Ascending aorta (tissue), 2 donors: ENCODE results near the gene OGFOD1. TPM values are rescaled to one million over a fixed set of nuclear protein-coding genes. Genes with fewer than 3 reads are reported as not detected.
A peak's percentile ranks its signal among the peaks of the same experiment; 100 is the strongest.

Experiments
- DNase-seq, 2 donors: peaks; one replicate each; pipeline ENCODE4 v3.0.0-alpha.2; 2019; ENCODE audit warnings: low spot score in 2 of 2
- H3K27ac ChIP-seq, 2 donors: fragments of 200-600 bp; sonication (generic); one replicate each; pipeline ENCODE4 v1.5.1; 2016 to 2017; ENCODE audit warnings: mild to moderate bottlenecking in 1 of 2
- H3K27me3 ChIP-seq: fragments of 200-600 bp; sonication (generic); one replicate; pipeline ENCODE4 v1.5.1; 2017
- H3K36me3 ChIP-seq, 2 donors: fragments of 200-600 bp; sonication (generic); one replicate each; pipeline ENCODE4 v1.5.1; 2016
- H3K4me1 ChIP-seq, 2 donors: fragments of 200-600 bp; sonication (generic); one replicate each; pipeline ENCODE4 v1.5.1; 2016 to 2017; ENCODE audit warnings: mild to moderate bottlenecking in 1 of 2
- H3K4me3 ChIP-seq, 2 donors: fragments of 200-600 bp; sonication (generic); one replicate each; pipeline ENCODE4 v1.5.1; 2016 to 2017; ENCODE audit warnings: mild to moderate bottlenecking in 1 of 2
- H3K9me3 ChIP-seq, 2 donors: fragments of 200-600 bp; sonication (generic); one replicate each; pipeline ENCODE4 v1.5.1; 2016
- intact Hi-C: fragments of 100-400 bp; cut with DNase I; formaldehyde crosslinking; loops from one replicate; pipeline ENCODE4 v1.15.1; 2023
- total RNA-seq: library from RNA; depleted of rRNA; stranded (reverse); fragments of >200 nt; gene quantifications from one replicate; pipeline ENCODE4 v1.1.0, GENCODE V29; 2016
- TF ChIP-seq, protein P1 (sequence below), 3 experiments: fragments of 200-600 bp in 2 of 3; fragments of 450-650 bp in 1 of 3; sonication (generic) in 2 of 3; IDR thresholded peaks; one replicate each; pipeline ENCODE4 v1.5.1; 2016 to 2019; ENCODE audit warnings: antibody characterized with exemption in 3 of 3, mild to moderate bottlenecking in 1 of 3, moderate library complexity in 1 of 3

OGFOD1 gene
- total RNA-seq, 1 donor from 2014 or later, result 21.9 TPM

DNA sequence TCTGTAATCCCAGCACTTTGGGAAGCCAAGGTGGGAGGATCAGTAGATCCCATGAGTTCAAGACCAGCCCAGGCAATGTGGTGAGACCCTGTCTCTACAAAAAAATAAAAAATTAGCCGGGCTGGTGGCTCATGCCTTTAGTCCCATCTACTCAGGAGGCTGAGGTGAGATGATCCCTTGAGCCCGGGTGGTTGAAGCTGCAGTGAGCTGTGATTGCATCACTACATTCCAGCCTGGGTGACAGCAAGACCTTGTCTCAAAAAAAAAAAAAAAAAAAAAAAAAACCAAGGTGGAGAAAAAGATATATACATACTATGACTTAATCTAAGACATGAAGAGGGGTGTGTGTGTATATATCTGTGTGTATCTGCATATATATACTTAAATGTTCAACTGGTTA is 41.8 kb downstream of the OGFOD1 start:
- Histone ChIP-seq H3K27me3 (no peaks in the 10 kb centered on the region), H3K4me3 (no peak overlapping the region), H3K27ac (no peak overlapping the region), H3K36me3 (peaks cover 25 to 38% of the 10 kb centered on the region in 2 donors), H3K4me1 (no peaks in the 10 kb centered on the region), H3K9me3 (no peaks in the 10 kb centered on the region)
- TF ChIP-seq, protein P1, sequence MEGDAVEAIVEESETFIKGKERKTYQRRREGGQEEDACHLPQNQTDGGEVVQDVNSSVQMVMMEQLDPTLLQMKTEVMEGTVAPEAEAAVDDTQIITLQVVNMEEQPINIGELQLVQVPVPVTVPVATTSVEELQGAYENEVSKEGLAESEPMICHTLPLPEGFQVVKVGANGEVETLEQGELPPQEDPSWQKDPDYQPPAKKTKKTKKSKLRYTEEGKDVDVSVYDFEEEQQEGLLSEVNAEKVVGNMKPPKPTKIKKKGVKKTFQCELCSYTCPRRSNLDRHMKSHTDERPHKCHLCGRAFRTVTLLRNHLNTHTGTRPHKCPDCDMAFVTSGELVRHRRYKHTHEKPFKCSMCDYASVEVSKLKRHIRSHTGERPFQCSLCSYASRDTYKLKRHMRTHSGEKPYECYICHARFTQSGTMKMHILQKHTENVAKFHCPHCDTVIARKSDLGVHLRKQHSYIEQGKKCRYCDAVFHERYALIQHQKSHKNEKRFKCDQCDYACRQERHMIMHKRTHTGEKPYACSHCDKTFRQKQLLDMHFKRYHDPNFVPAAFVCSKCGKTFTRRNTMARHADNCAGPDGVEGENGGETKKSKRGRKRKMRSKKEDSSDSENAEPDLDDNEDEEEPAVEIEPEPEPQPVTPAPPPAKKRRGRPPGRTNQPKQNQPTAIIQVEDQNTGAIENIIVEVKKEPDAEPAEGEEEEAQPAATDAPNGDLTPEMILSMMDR (IDR thresholded peaks at IDR 0.05), result no peak
- intact Hi-C loops, result no loop called here
- no peak for DNase-seq

DNA sequence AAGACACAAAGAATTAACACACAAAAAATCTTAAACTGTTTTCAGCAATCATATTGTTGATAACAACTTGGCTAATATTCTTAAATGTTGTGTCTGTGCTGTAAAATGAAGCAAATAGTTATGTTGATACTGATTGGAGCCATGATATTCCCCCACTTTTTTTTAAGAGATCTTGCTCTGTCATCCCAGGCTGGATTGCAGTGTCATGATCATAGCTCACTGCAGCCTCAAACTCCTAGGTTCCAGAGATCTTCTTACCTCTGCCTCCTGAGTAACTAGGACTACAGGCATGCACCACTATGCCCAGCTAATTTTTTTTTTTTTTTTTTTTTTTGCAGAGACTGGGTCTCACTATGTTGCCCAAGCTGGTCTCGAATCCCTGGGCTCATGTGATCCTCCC is 42.5 kb downstream of the OGFOD1 start:
- Histone ChIP-seq H3K4me1 (no peaks in the 10 kb centered on the region), H3K27ac (no peak overlapping the region), H3K27me3 (no peaks in the 10 kb centered on the region), H3K36me3 (peaks cover 31 to 44% of the 10 kb centered on the region in 2 donors), H3K9me3 (no peaks in the 10 kb centered on the region), H3K4me3 (no peak overlapping the region)
- no peak for DNase-seq
- intact Hi-C loops, result no loop called here
- TF ChIP-seq, protein P1 (IDR thresholded peaks at IDR 0.05), result no peak

DNA sequence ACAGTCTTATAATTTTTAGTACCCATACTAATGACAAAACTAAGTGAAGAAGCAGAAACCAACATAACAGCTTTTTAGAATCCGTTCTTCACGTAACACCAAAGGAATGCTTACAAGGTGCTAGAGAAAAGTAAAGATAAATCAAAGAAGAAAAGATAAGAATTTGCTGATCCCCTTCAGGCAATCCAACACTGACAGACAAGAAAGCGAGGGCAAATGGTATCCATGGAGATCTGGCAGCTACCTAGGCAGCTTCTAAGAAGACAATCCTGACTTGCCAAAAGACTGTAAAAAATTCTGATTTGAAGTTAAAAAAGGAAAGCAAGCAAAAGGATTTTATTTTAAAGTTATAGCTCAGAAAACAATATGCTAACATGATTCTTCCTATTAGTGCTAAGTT is 53.8 kb downstream of the OGFOD1 start:
- Histone ChIP-seq H3K4me3 (no peak overlapping the region), H3K4me1 (peaks cover 0 to 2% of the 10 kb centered on the region in 2 donors), H3K9me3 (no peaks in the 10 kb centered on the region), H3K27me3 (no peaks in the 10 kb centered on the region), H3K27ac (no peak overlapping the region), H3K36me3 (peaks cover 58 to 82% of the 10 kb centered on the region in 2 donors)
- intact Hi-C loops, result no loop called here
- TF ChIP-seq, protein P1 (IDR thresholded peaks at IDR 0.05), result no peak
- DNase-seq, result no peak

DNA sequence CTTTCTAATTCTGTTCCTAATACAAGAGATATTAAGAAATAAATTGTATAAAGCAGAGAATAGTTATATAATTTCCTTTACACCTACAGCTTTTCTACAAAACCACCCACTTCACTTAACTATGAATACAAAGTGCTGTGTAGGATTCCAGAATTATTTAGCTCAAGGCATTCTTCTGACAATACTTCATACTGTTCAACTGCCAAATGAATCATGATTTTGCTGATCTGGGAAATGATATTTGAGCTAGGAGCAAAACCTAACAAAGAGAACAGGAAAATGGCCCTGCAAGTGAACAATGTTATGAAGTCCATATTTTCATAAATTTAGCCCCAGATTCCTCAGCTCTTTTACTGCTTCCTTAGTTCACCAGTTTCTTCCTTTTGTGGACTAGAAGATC is 55.6 kb downstream of the OGFOD1 start:
- TF ChIP-seq, protein P1 (IDR thresholded peaks at IDR 0.05), result no peak
- no peak for DNase-seq
- no peak overlapping the region for H3K4me3 ChIP-seq
- H3K4me1 ChIP-seq, result peaks cover 0 to 2% of the 10 kb centered on the region in 2 donors
- peaks cover 50 to 75% of the 10 kb centered on the region in 2 donors for H3K36me3 ChIP-seq
- no peaks in the 10 kb centered on the region for H3K27me3 ChIP-seq
- no peaks in the 10 kb centered on the region for H3K9me3 ChIP-seq
- H3K27ac ChIP-seq, result peak overlapping the region in 1 of 2 donors; percentile 42
- intact Hi-C loops, result no loop called here

DNA sequence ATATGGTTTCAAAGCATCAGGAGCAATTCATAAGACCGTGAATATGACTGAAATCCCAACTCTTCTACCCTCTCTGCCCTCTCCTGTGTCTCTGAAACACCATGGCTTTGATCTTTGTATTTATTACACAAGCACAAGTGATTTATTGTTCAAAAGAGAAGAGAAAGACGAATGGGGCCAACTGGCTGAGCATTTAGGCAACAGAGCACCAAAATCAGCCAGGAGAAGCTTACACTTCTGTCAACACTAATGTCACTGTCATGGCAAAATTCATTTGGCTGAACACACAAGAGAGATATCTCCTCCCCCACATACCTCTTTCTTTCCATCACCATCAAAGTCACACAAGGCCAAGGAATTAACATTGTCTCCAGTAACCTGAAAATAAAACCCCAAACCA is 59.2 kb downstream of the OGFOD1 start:
- intact Hi-C loops, result no loop called here
- Histone ChIP-seq H3K9me3 (no peaks in the 10 kb centered on the region), H3K27me3 (no peaks in the 10 kb centered on the region), H3K4me3 (no peak overlapping the region), H3K4me1 (peaks cover 0 to 6% of the 10 kb centered on the region in 2 donors), H3K36me3 (peaks cover 26 to 45% of the 10 kb centered on the region in 2 donors), H3K27ac (no peak overlapping the region)
- TF ChIP-seq, protein P1 (IDR thresholded peaks at IDR 0.05), result no peak
- DNase-seq, result no peak

DNA sequence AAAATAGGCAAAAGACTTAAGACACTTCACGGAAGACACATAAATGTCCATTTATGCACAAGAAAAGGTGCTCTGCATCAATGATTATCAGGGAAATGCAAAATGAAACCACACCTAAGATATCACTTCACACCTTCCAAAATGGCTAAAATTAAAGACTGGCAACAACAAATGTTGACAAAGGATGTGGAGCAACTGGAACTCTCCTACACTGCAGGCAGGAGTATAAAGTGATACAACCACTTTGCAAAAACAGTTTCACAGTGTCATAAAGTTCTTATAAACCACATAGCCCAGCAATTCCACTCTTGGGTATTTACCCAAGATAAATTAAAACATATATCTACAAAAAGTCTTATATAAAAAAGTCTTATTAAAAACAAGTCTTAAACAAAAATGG is 60.7 kb downstream of the OGFOD1 start:
- Histone ChIP-seq H3K4me1 (peaks cover 0 to 6% of the 10 kb centered on the region in 2 donors), H3K27me3 (no peaks in the 10 kb centered on the region), H3K4me3 (no peak overlapping the region), H3K9me3 (no peaks in the 10 kb centered on the region), H3K36me3 (peaks cover 23 to 39% of the 10 kb centered on the region in 2 donors), H3K27ac (no peak overlapping the region)
- intact Hi-C loops, result no loop called here
- DNase-seq, result no peak
- TF ChIP-seq, protein P1 (IDR thresholded peaks at IDR 0.05), result no peak
